Measurements from ENCODE around the gene KLF16. TPM values are rescaled to one million over a fixed set of nuclear protein-coding genes. Genes with fewer than 3 reads are reported as not detected.
A peak's percentile ranks its signal among the peaks of the same experiment; 100 is the strongest.

The KLF16 gene
- total and polyA plus RNA-seq, 9 of the 15 experiments (the other 6 are each of a cell fraction or from before 2014, with no cell fraction given) = 0.04 to 60.4 (median 6.8) TPM

- H3K36me3 ChIP-seq (ENCODE audit: control insufficient read depth, insufficient read depth, low read length) = peaks cover 27% of the 10 kb centered on the region; the same call in 1 of the 3 replicates
- peak overlapping the region; percentile 82 for H3K27ac ChIP-seq (ENCODE audit: extremely low read depth, low read depth, low read length)
- no TSS peak for BruUV-seq (replicated peaks)
- 1% methylated on average over 25 of the region's 37 CpGs for WGBS (ENCODE audit: insufficient coverage, low coverage, missing lambda C conversion rate)
- H3K4me3 ChIP-seq = peak overlapping the region; percentile 57
- FAIRE-seq (peak; percentile 92), DNase-seq (ENCODE audit: extremely low read depth in 1 of 4, low spot score in 3 of 4) (peak in 2 of 4 experiments; percentile 72 to 92), ATAC-seq (peak; percentile 56)
- no peaks in the 10 kb centered on the region for H3K27me3 ChIP-seq (ENCODE audit: control insufficient read depth in 2 of 2, insufficient read depth in 2 of 2, low read length in 2 of 2)
- in situ Hi-C loops (cut with MboI) (no loop called here), intact Hi-C loops (cut with micrococcal nuclease) (no loop called here)
- no peaks in the 10 kb centered on the region for H3K9me1 ChIP-seq (ENCODE audit: control insufficient read depth, insufficient read depth, low read length)
- peak overlapping the region; percentile 68 to 93 for H3K9ac ChIP-seq (ENCODE audit: insufficient read depth in 1 of 2, low read depth in 2 of 2, low read length in 2 of 2)
- H4K20me1 ChIP-seq (replicated peaks; ENCODE audit: control insufficient read depth, insufficient read depth, low read length) = peaks cover 13% of the 10 kb centered on the region
- peak overlapping the region; percentile 94 for H3K4me2 ChIP-seq (ENCODE audit: insufficient read depth, low read length)
- no peaks in the 10 kb centered on the region for H3K9me3 ChIP-seq (replicated peaks; ENCODE audit: control insufficient read depth, insufficient read depth, low read depth, low read length)
- ChIA-PET CTCF (ENCODE audit: low intra/inter-chr PET ratio) (no interaction called here), POLR2A (interaction anchor here (0.6 to 5.2 kb wide), 8 partner anchors 10 to 62 kb away, joined by 3 to 46 read pairs (median 4); no protein-coding TSS in a partner anchor)
- H3K4me1 ChIP-seq (replicated peaks in 1 of 2; ENCODE audit: control insufficient read depth in 2 of 2, insufficient read depth in 2 of 2, low read length in 2 of 2) = peaks cover 61 to 97% of the 10 kb centered on the region in 2 experiments
- H3K79me2 ChIP-seq (ENCODE audit: control insufficient read depth, insufficient read depth, low read length) = peaks cover 87% of the 10 kb centered on the region
- no peak overlapping the region; the same call in 1 of the 2 replicates for H2AFZ ChIP-seq (ENCODE audit: low read depth, low read length)
- TF ChIP-seq MBD2 (IDR thresholded peaks at IDR 0.05; ENCODE audit: borderline replicate concordance, low read depth) = peak; percentile 30; the same call in 1 of the 2 replicates
- no peak for TF ChIP-seq ZNF274 (IDR thresholded peaks at IDR 0.05; ENCODE audit: borderline replicate concordance, low read depth, low read length)
- no peak for TF ChIP-seq ZNF134 (CRISPR knock-in tag; conservative IDR thresholded peaks at IDR 0.05)
- no peak for TF ChIP-seq FOXJ3 (CRISPR knock-in tag; IDR thresholded peaks at IDR 0.05)
- TF ChIP-seq ZBTB43 (CRISPR knock-in tag; IDR thresholded peaks at IDR 0.05) = no peak
- no peak for TF ChIP-seq KLF13 (tag; IDR thresholded peaks at IDR 0.05; ENCODE audit: borderline replicate concordance, low read depth)
- no peak for TF ChIP-seq CEBPG (CRISPR knock-in tag; IDR thresholded peaks at IDR 0.05)
- no peak for TF ChIP-seq CEBPG (tag; conservative IDR thresholded peaks at IDR 0.05 in 1 of 2, IDR thresholded peaks at IDR 0.05 in 1 of 2)
- no peak for TF ChIP-seq SIRT6 (IDR thresholded peaks at IDR 0.05; ENCODE audit: low read depth, low read length)
- TF ChIP-seq SREBF2 (CRISPR knock-in tag; IDR thresholded peaks at IDR 0.05) = no peak
- no peak for TF ChIP-seq ZNF277 (CRISPR knock-in tag; IDR thresholded peaks at IDR 0.05; ENCODE audit: borderline replicate concordance)
- TF ChIP-seq RFX7 (CRISPR knock-in tag; IDR thresholded peaks at IDR 0.05) = no peak
- no peak for TF ChIP-seq ZNF668 (CRISPR knock-in tag; IDR thresholded peaks at IDR 0.05)
- TF ChIP-seq E2F6 (IDR thresholded peaks at IDR 0.05; ENCODE audit: borderline replicate concordance in 1 of 2, extremely low read depth in 1 of 2, insufficient read depth in 1 of 2, insufficient read length in 1 of 2, low read depth in 1 of 2, low read length in 1 of 2, poor library complexity in 1 of 2, severe bottlenecking in 1 of 2) = no peak
- peak in 1 of 2 experiments; percentile 47; a peak in 1 of 4 replicates for TF ChIP-seq UBTF (IDR thresholded peaks at IDR 0.05; ENCODE audit: borderline replicate concordance in 1 of 2, low read depth in 2 of 2, low read length in 2 of 2)
Observed at GRCh38 chr19:1854542-1855039, 8.8 kb downstream of the KLF16 start.
